Mucosa of rectum (tissue), 2 donors: ENCODE results near the gene LENG9.

Source experiments
- H3K27ac ChIP-seq, 2 donors: one replicate each; pipeline ENCODE4 v1.7.0; 2013; ENCODE audit warnings: inconsistent platforms in 2 of 2, low read depth in 2 of 2, low read length in 2 of 2
- H3K27me3 ChIP-seq, 2 donors: one replicate each; pipeline ENCODE4 v1.7.0; 2013; ENCODE audit warnings: low read length in 2 of 2; ENCODE audit not compliant: control insufficient read depth in 2 of 2, insufficient read depth in 2 of 2
- H3K36me3 ChIP-seq, 2 donors: one replicate each; pipeline ENCODE4 v1.7.0; 2013; ENCODE audit warnings: low read length in 2 of 2; ENCODE audit not compliant: control insufficient read depth in 2 of 2, insufficient read depth in 2 of 2
- H3K4me1 ChIP-seq, 2 donors: one replicate each; pipeline ENCODE4 v1.7.0; 2013; ENCODE audit warnings: low read length in 2 of 2, mild to moderate bottlenecking in 1 of 2; ENCODE audit not compliant: control insufficient read depth in 2 of 2, insufficient read depth in 2 of 2
- H3K4me3 ChIP-seq, 2 donors: one replicate each; pipeline ENCODE4 v1.7.0; 2013; ENCODE audit warnings: low read length in 2 of 2
- H3K9ac ChIP-seq, 2 donors: one replicate each; pipeline ENCODE4 v1.7.0; 2013; ENCODE audit warnings: low read length in 2 of 2, low read depth in 1 of 2, mild to moderate bottlenecking in 1 of 2
- H3K9me3 ChIP-seq, 2 donors: one replicate each; pipeline ENCODE4 v1.7.0; 2013; ENCODE audit warnings: low read length in 2 of 2; ENCODE audit not compliant: control insufficient read depth in 2 of 2
- donor health status: healthy.
- donor health status: Normal muscosa, but diverticular disease.

LENG9 gene

DNA sequence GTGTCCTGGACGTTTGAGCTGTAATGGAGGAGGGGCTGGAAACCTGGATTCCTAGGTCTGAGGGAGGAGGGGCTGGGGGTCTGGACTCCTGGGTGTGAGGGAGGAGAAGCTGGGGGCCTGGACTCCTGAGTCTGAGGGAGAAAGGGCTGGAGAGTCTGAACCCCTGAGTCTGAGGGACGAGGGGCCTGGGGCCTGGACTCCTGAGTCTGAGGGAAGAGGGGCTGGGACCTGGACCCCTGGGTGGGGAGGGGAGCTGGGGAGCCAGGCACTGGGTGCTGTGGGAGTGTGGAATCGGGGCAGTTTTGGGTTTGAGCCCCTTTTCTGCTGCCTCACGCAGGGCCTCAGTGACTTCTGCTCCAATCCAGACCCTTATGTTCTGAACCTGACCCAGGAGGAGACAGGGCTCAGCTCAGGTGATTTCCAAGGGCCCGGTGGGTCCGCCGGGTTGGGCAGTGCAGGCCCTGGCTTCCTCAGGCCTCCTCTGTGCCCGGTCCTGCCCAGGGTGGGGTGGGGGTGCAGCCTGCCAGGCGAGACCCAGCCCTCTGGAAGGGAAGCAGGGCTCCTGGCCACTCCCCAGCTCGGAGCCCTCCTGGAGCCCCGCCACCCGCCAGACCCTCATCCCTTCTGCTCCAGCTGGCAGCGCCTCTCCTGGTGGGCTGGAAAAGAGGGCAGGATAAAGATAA, 33.9 kb downstream of the LENG9 start:
- Histone ChIP-seq H3K27me3 (peaks cover 28 to 31% of the 10 kb centered on the region in 2 donors), H3K36me3 (no peaks in the 10 kb centered on the region), H3K9ac (no peak overlapping the region), H3K27ac (no peak overlapping the region), H3K4me1 (peaks cover 0 to 2% of the 10 kb centered on the region in 2 donors), H3K9me3 (no peaks in the 10 kb centered on the region), H3K4me3 (no peak overlapping the region)

GRCh38 chr19:54429176-54429495, 34.4 kb downstream of the LENG9 start:
- H3K27me3 ChIP-seq, result peaks cover 28 to 30% of the 10 kb centered on the region in 2 donors
- no peaks in the 10 kb centered on the region for H3K36me3 ChIP-seq
- no peak overlapping the region for H3K4me3 ChIP-seq
- no peak overlapping the region for H3K27ac ChIP-seq
- no peaks in the 10 kb centered on the region for H3K9me3 ChIP-seq
- H3K9ac ChIP-seq, result no peak overlapping the region
- H3K4me1 ChIP-seq, result peaks cover 0 to 2% of the 10 kb centered on the region in 2 donors

DNA sequence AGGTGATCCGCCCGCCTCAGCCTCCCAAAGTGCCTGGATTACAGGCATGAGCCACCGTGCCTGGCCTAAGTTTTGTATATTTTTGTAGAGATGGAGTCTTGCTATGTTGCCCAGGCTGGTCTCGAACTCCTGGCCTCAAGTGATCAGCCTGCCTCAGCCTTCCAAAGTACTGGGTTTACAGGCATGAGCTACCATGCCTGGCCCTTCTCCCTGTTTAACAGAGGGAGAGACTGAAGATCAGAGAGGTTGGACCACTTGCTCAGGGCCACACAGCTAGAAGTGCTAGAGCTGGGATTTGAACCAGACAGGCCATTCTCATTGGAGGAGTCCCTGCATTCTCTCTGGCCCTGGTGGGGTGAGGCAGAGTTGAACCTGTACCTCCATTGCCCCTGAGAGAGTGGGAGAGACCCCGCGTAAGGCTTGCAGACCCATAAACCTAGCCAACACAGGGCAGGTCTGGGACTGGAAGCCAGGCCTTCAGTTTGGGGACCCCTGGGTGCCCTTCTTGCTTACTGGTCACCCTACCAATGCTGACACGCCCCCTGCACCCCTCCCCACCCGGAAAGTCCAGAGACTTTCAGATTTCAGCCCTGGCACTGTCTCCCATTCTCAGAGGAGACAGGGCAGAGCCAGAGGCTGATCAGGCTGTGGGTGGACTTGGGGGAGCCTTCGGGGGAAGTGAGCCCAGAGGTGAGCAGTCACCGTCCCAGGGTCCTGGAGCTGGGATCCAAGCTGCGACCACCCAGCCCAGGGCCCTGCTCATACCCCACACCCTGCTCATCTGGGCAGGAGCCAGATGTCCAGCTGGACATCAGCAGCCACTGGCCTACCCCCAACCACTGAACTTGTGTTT, 35.0 kb downstream of the LENG9 start:
- Histone ChIP-seq H3K27me3 (peaks cover 22 to 30% of the 10 kb centered on the region in 2 donors), H3K27ac (no peak overlapping the region), H3K4me3 (no peak overlapping the region), H3K9me3 (no peaks in the 10 kb centered on the region), H3K4me1 (peaks cover 0 to 2% of the 10 kb centered on the region in 2 donors), H3K9ac (no peak overlapping the region), H3K36me3 (no peaks in the 10 kb centered on the region)

DNA sequence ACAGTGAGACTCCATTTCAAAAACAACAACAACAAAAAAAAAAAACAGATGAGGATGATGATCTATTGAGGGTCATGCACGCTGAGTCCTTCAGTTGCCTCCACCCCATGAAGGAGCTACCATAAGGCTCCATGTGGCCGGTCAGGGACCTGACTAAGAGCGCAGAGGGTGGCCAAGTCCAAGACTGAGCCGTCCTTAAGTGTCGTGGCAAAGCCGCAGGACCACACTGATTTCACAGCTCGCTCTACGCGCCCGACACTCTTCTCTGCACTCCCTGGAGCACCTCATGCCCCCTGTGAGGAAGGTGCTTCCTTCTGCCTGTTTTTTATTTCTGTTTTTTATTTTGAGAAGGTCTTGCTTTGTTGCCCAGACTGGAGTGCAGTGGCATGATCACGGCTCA, 36.0 kb downstream of the LENG9 start:
- peaks cover 0 to 2% of the 10 kb centered on the region in 2 donors for H3K4me1 ChIP-seq
- H3K27me3 ChIP-seq, result peaks cover 21 to 30% of the 10 kb centered on the region in 2 donors
- no peak overlapping the region for H3K9ac ChIP-seq

DNA sequence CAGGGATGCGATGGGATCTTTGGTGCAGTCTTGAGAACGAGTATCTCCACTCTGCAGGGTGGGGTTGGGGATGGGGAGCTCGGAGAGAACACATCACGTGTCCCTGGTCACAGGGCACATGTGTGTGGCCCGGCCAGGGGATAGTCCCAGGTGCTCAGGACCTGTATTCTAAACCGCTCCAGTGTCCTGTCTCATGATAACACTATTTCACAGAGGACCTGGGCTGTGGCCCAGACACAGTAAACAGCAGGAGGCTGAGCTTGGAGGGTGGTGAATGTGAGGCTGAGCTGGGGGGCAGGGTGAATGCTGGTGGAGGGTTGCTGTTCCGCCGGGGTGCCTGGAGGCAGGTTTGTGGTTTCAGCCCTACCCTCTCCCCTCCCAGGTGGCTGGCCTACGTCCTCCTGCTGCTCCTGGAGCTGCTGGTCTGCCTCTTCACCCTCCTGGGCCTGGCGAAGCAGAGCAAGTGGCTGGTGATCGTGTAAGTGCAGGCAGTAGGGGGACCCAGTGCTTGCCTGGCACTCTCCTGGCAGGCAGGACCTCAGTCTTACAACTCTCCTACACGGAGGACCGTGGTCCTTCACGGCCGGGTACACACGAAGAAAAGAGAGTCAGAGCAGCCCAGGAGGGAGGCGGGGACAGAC, 37.2 kb downstream of the LENG9 start:
- no peak overlapping the region for H3K4me3 ChIP-seq
- H3K4me1 ChIP-seq, result peaks cover 0 to 2% of the 10 kb centered on the region in 2 donors
- no peaks in the 10 kb centered on the region for H3K36me3 ChIP-seq
- no peaks in the 10 kb centered on the region for H3K9me3 ChIP-seq
- no peak overlapping the region for H3K27ac ChIP-seq
- peaks cover 21 to 26% of the 10 kb centered on the region in 2 donors for H3K27me3 ChIP-seq
- H3K9ac ChIP-seq, result no peak overlapping the region

More for the DNA sequence above, 36.0 kb downstream of the LENG9 start:
- H3K36me3 ChIP-seq, result no peaks in the 10 kb centered on the region
- no peaks in the 10 kb centered on the region for H3K9me3 ChIP-seq
- no peak overlapping the region for H3K4me3 ChIP-seq
- no peak overlapping the region for H3K27ac ChIP-seq

GRCh38 chr19:54425382-54425723, 38.2 kb downstream of the LENG9 start:
- Histone ChIP-seq H3K36me3 (no peaks in the 10 kb centered on the region), H3K4me1 (no peaks in the 10 kb centered on the region), H3K4me3 (no peak overlapping the region), H3K9me3 (no peaks in the 10 kb centered on the region), H3K9ac (no peak overlapping the region), H3K27ac (no peak overlapping the region), H3K27me3 (peaks cover 20 to 29% of the 10 kb centered on the region in 2 donors)

DNA sequence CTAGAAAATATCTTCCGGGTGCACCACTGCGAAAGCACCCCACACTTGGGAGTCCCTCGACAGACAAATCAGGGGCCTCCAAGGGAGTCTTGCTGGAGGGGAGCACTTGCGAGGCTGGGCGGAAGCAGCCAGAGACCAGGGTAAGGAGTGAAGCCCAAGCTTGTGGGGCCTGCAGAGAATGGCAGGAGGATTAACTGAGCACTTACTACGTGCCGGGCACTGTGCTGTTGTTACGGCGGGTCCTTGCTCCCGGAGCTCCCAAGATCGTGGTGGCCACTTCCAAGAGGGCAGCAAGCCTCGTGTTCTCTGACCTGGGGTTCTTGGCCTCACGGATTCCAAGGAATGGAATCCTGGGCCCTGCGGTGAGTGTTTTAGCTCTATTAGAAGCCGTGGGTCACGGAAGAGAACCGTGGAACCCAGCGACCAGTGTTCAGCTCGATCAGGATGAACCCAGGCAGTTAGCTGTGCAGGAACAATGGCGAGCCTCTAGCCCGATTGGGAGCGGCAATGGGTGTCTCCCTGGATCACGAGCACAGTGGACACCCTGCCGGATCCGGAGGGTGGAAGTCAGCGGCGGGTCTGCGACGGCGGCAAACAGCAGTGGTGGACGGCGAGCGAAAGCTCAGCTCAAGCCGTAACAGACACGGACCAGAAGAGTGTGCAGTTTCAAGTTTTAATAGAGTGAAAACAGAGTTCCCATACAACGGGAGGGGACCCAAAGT, 38.8 kb downstream of the LENG9 start:
- H3K27ac ChIP-seq, result no peak overlapping the region
- H3K4me1 ChIP-seq, result no peaks in the 10 kb centered on the region
- no peak overlapping the region for H3K4me3 ChIP-seq
- H3K9ac ChIP-seq, result no peak overlapping the region
- H3K9me3 ChIP-seq, result no peaks in the 10 kb centered on the region
- H3K27me3 ChIP-seq, result peaks cover 19 to 26% of the 10 kb centered on the region in 2 donors
- no peaks in the 10 kb centered on the region for H3K36me3 ChIP-seq

DNA sequence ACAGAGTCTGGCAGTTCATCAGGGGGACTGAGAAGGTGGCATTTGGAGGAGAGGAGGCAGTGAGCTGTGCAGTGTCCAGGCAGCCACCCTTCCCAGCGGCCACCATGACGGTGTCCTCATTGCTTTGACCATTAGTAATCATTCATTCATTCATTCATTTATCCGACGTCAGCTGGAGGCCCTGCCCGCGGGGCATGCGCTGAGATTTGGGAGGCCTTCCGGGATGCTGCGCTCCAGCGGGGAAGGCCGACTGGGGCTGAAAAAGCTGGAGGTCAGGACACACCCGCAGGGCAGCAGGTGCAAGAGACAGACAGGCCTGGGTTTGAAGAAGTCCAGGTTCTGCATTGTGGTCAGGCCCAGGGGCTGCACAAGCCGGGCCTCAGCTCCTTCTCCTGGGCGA, 39.4 kb downstream of the LENG9 start:
- Histone ChIP-seq H3K27ac (no peak overlapping the region), H3K36me3 (no peaks in the 10 kb centered on the region), H3K27me3 (peaks cover 20 to 25% of the 10 kb centered on the region in 2 donors), H3K9ac (no peak overlapping the region), H3K9me3 (no peaks in the 10 kb centered on the region), H3K4me1 (no peaks in the 10 kb centered on the region), H3K4me3 (no peak overlapping the region)

DNA sequence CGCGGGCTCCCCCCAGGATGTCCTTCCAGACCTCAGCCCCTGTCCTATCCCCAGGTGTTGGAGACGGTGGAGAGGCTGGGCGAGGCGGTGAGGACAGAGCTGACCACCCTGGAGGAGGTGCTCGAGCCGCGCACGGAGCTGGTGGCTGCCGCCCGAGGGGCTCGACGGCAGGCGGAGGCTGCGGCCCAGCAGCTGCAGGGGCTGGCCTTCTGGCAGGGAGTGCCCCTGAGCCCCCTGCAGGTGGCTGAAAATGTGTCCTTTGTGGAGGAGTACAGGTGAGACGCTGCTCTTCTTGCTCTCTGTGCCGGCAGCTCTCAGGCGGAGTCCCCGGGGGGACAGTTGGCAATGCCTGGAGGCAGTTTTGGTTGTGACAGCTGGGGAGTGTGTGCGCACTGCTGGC, 41.4 kb downstream of the LENG9 start:
- Histone ChIP-seq H3K9me3 (no peaks in the 10 kb centered on the region), H3K27ac (no peak overlapping the region), H3K4me1 (no peaks in the 10 kb centered on the region), H3K36me3 (no peaks in the 10 kb centered on the region), H3K9ac (no peak overlapping the region), H3K4me3 (no peak overlapping the region), H3K27me3 (peaks cover 21 to 22% of the 10 kb centered on the region in 2 donors)

GRCh38 chr19:54421521-54421920, 42.1 kb downstream of the LENG9 start:
- H3K9me3 ChIP-seq, result no peaks in the 10 kb centered on the region
- no peak overlapping the region for H3K4me3 ChIP-seq
- no peaks in the 10 kb centered on the region for H3K4me1 ChIP-seq
- peaks cover 22 to 24% of the 10 kb centered on the region in 2 donors for H3K27me3 ChIP-seq
- no peaks in the 10 kb centered on the region for H3K36me3 ChIP-seq
- H3K27ac ChIP-seq, result no peak overlapping the region
- no peak overlapping the region for H3K9ac ChIP-seq
